H1 (cell line): ENCODE measurements around the gene MED13. TPM values are rescaled to one million over a fixed set of nuclear protein-coding genes. Genes with fewer than 3 reads are reported as not detected.

Source experiments
- CTCF ChIA-PET: fragments of 300-600 bp; sonication (Branson Sonifier 250); formaldehyde crosslinking; loops from one replicate; lab custom pipeline; 2021; ENCODE audit not compliant: partially characterized antibody; lab: Charles Lee
- POLR2A ChIA-PET: fragments of 300-600 bp; sonication (Branson Sonifier 250); formaldehyde crosslinking; loops from one replicate; lab custom pipeline; 2021; ENCODE audit warnings: inconsistent platforms; ENCODE audit not compliant: partially characterized antibody; lab: Charles Lee
- DNase-seq, 2 experiments: peaks; one replicate each; pipeline versions ENCODE4 v3.0.0 to v3.0.0-alpha.2; 2010 to 2022; ENCODE audit warnings: low spot score in 2 of 2, low read depth in 1 of 2, mixed read lengths in 1 of 2
- FAIRE-seq: peaks from 2 replicates; lab custom pipeline; 2011; peaks lifted over from hg19 to GRCh38; lab: Jason Lieb, UNC
- H2AFZ ChIP-seq: 2 replicates; pipeline ENCODE4 v1.8.1; 2012; ENCODE audit warnings: low read length, inconsistent platforms
- H2AK5ac ChIP-seq: 2 replicates; pipeline ENCODE4 v1.6.1; 2013; ENCODE audit warnings: low read depth, low read length
- H2BK120ac ChIP-seq: replicated peaks from 2 replicates; pipeline ENCODE3; 2013; ENCODE audit warnings: low read depth, low read length, inconsistent platforms
- H2BK12ac ChIP-seq: 2 replicates; pipeline ENCODE4 v1.6.1; 2013; ENCODE audit warnings: low read depth, low read length
- H2BK15ac ChIP-seq: 2 replicates; pipeline ENCODE4 v1.6.1; 2013; ENCODE audit warnings: low read length
- H2BK20ac ChIP-seq: 2 replicates; pipeline ENCODE4 v1.6.1; 2013; ENCODE audit warnings: low read length
- H2BK5ac ChIP-seq: 2 replicates; pipeline ENCODE4 v1.6.1; 2013; ENCODE audit warnings: low read depth, low read length
- H3K14ac ChIP-seq: 2 replicates; pipeline ENCODE4 v1.6.1; 2013; ENCODE audit warnings: inconsistent platforms; ENCODE audit not compliant: insufficient read length
- H3K18ac ChIP-seq: 2 replicates; pipeline ENCODE4 v1.6.1; 2013; ENCODE audit warnings: low read length; ENCODE audit errors: extremely low read depth
- H3K23ac ChIP-seq: 2 replicates; pipeline ENCODE4 v1.6.1; 2013; ENCODE audit warnings: inconsistent platforms; ENCODE audit not compliant: insufficient read length
- H3K23me2 ChIP-seq: 2 replicates; pipeline ENCODE4 v1.6.1; 2013; ENCODE audit warnings: low read depth, low read length
- H3K27ac ChIP-seq: 2 replicates; pipeline ENCODE4 v1.6.1; 2011; ENCODE audit warnings: low read depth, low read length, inconsistent platforms
- H3K27me3 ChIP-seq, 4 experiments: replicated peaks in 1 of 4; 1 replicate in 1 of 4; 2 replicates in 3 of 4; pipeline versions ENCODE4 v1.6.1 to v1.8.1; 2011 to 2013; ENCODE audit warnings: low read length in 3 of 4, mild to moderate bottlenecking in 3 of 4, inconsistent platforms in 2 of 4, mixed read lengths in 2 of 4, moderate library complexity in 1 of 4; ENCODE audit not compliant: control insufficient read depth in 3 of 4, insufficient read depth in 3 of 4; ENCODE audit errors: extremely low read depth in 1 of 4
- H3K36me3 ChIP-seq, 4 experiments: 2 replicates each; pipeline versions ENCODE4 v1.6.1 to v1.8.1; 2011 to 2013; ENCODE audit warnings: mild to moderate bottlenecking in 4 of 4, low read length in 3 of 4, moderate library complexity in 2 of 4, control low read depth in 1 of 4, inconsistent platforms in 1 of 4; ENCODE audit not compliant: insufficient read depth in 4 of 4, control insufficient read depth in 2 of 4
- H3K4ac ChIP-seq: replicated peaks from 2 replicates; pipeline ENCODE3; 2013; ENCODE audit warnings: low read length, low read depth, mixed read lengths, inconsistent platforms; ENCODE audit not compliant: insufficient read length
- H3K4me1 ChIP-seq, 4 experiments: replicated peaks in 1 of 4; 1 replicate in 1 of 4; 2 replicates in 3 of 4; pipeline versions ENCODE4 v1.6.1 to v1.8.1; 2011 to 2013; ENCODE audit warnings: low read length in 3 of 4, inconsistent platforms in 2 of 4, mixed read lengths in 1 of 4; ENCODE audit not compliant: insufficient read depth in 4 of 4, control insufficient read depth in 3 of 4
- H3K4me2 ChIP-seq, 2 experiments: 2 replicates each; pipeline versions ENCODE4 v1.6.1 to v1.8.1; 2011 to 2013; ENCODE audit warnings: low read depth in 2 of 2, low read length in 2 of 2, control low read depth in 1 of 2, inconsistent platforms in 1 of 2, mild to moderate bottlenecking in 1 of 2; ENCODE audit not compliant: insufficient read depth in 1 of 2
- H3K4me3 ChIP-seq, 4 experiments: fragments of 200-600, 300-600 bp in 1 of 4; sonication (generic), shearing (Covaris generic), sonication (Bioruptor Twin) in 1 of 4; 2 replicates each; pipeline versions ENCODE4 v1.5.1 to v1.8.1; 2011 to 2016; ENCODE audit warnings: low read length in 4 of 4, low read depth in 3 of 4, control low read depth in 2 of 4, inconsistent platforms in 2 of 4, mild to moderate bottlenecking in 2 of 4, mixed read lengths in 1 of 4, moderate library complexity in 1 of 4; ENCODE audit not compliant: insufficient read depth in 2 of 4; ENCODE audit errors: extremely low read depth in 1 of 4
- H3K56ac ChIP-seq: replicated peaks from 2 replicates; pipeline ENCODE3; 2013; ENCODE audit warnings: low read depth, mild to moderate bottlenecking, mixed read lengths, low read length, inconsistent platforms; ENCODE audit not compliant: insufficient read length
- H3K79me1 ChIP-seq: 2 replicates; pipeline ENCODE4 v1.6.1; 2013; ENCODE audit warnings: low read depth, low read length, control low read depth
- H3K79me2 ChIP-seq, 2 experiments: 2 replicates each; pipeline versions ENCODE4 v1.6.1 to v1.8.1; 2012 to 2013; ENCODE audit warnings: low read length in 2 of 2, mild to moderate bottlenecking in 2 of 2, inconsistent platforms in 1 of 2; ENCODE audit not compliant: insufficient read depth in 2 of 2, control insufficient read depth in 1 of 2
- H3K9ac ChIP-seq, 4 experiments: replicated peaks in 1 of 4; 1 replicate in 1 of 4; 2 replicates in 3 of 4; pipeline versions ENCODE4 v1.6.1 to v1.8.1; 2011 to 2013; ENCODE audit warnings: low read depth in 3 of 4, low read length in 3 of 4, control low read depth in 2 of 4, mild to moderate bottlenecking in 2 of 4, moderate library complexity in 2 of 4, inconsistent platforms in 1 of 4; ENCODE audit errors: extremely low read depth in 1 of 4
- H3K9me3 ChIP-seq, 2 experiments: 2 replicates each; pipeline versions ENCODE4 v1.6.1 to v1.8.1; 2012 to 2013; ENCODE audit warnings: mild to moderate bottlenecking in 2 of 2, moderate library complexity in 2 of 2, control low read depth in 1 of 2, inconsistent platforms in 1 of 2, low read depth in 1 of 2, low read length in 1 of 2, mixed read lengths in 1 of 2; ENCODE audit not compliant: insufficient read depth in 2 of 2
- H4K20me1 ChIP-seq, 2 experiments: replicated peaks in 1 of 2; 2 replicates each; pipeline versions ENCODE3 to v1.8.1; 2011 to 2013; ENCODE audit warnings: inconsistent platforms in 2 of 2, low read length in 2 of 2, mild to moderate bottlenecking in 1 of 2; ENCODE audit not compliant: insufficient read depth in 2 of 2, control insufficient read depth in 1 of 2
- H4K5ac ChIP-seq: 2 replicates; pipeline ENCODE4 v1.6.1; 2013; ENCODE audit warnings: low read length, low read depth, mixed read lengths, inconsistent platforms; ENCODE audit not compliant: insufficient read length
- H4K8ac ChIP-seq: 2 replicates; pipeline ENCODE4 v1.8.0; 2013; ENCODE audit warnings: mild to moderate bottlenecking, moderate library complexity, low read length, inconsistent platforms; ENCODE audit not compliant: insufficient read depth; ENCODE audit errors: extremely low read depth
- H4K91ac ChIP-seq: replicated peaks from 2 replicates; pipeline ENCODE3; 2013; ENCODE audit warnings: low read length, mixed read lengths, inconsistent platforms; ENCODE audit not compliant: insufficient read length
- PHF8 ChIP-seq: fragments of 200-600 bp; sonication (generic); conservative IDR thresholded peaks from 2 replicates; pipeline ENCODE4 v1.7.1; 2012; ENCODE audit warnings: low read depth, mild to moderate bottlenecking, inconsistent platforms, low read length, moderate library complexity
- WGBS, 2 experiments: shearing (Covaris generic) in 1 of 2; methylation state at CpG; one replicate each; pipeline versions ENCODE4 v1.1.6 to v1.1.7; 2013 to 2015; ENCODE audit warnings: low lambda C conversion rate in 2 of 2, mixed read lengths in 2 of 2, inconsistent platforms in 1 of 2, low coverage in 1 of 2, missing lambda C conversion rate in 1 of 2; ENCODE audit not compliant: insufficient replicate concordance in 2 of 2, insufficient coverage in 1 of 2, insufficient read length in 1 of 2; ENCODE audit errors: extremely low coverage in 1 of 2, missing lambda C conversion rate in 1 of 2; 5-methylcytosine and 5-hydroxymethylcytosine counted together
- polyA plus RNA-seq, 7 experiments: library from polyadenylated mRNA; depleted of rRNA in 3 of 7; stranded (reverse) in 5 of 7; unstranded in 2 of 7; fragments of >200 nt in 5 of 7; fragments of 200-250 nt in 2 of 7; gene quantifications; 1 replicate in 5 of 7; 2 replicates in 1 of 7; 4 replicates in 1 of 7; pipeline versions ENCODE4 v1.2.1 to v1.2.3, GENCODE V29; 2011 to 2013; ENCODE audit warnings: missing spikeins in 2 of 7, mixed read lengths in 2 of 7
- total RNA-seq: library from RNA; stranded (reverse); fragmentation: NEBNext Ultra II Directional; extraction: Animal tissue kit (Norgen Biotek cat#: 25700); gene quantifications from 2 replicates; pipeline ENCODE4 v1.2.1, GENCODE V29; 2021

MED13 gene
- total and polyA plus RNA-seq, 2 of the 8 experiments (the other 6 are each of a cell fraction or from before 2014, with no cell fraction given) = 11.3 to 44.8 TPM

DNA sequence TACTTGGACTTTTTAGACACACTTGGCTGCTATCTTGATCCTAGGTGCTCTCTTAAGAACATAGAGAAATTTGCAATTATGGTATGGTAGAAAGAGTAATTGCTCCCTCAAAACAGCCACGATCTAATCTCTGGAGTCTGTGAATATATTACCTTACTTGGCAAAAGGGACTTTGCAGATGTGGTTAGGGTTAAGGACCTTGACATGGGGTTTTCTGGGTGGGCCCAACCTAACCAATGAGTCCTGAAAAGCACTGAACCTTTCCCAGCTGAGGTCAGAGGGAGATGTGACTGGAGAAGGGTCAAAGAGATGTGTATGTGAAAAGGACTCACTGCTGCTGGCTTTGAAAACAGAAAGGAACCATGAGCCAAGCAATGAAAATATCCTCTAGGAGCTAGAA is 26.7 kb upstream of the MED13 start:
- Histone ChIP-seq H2BK15ac (no peak overlapping the region), H3K9ac (no peak overlapping the region), H3K18ac (no peak overlapping the region), H2BK12ac (no peak overlapping the region), H3K79me1 (no peaks in the 10 kb centered on the region), H2AK5ac (no peak overlapping the region), H4K8ac (no peak overlapping the region), H4K91ac (no peak overlapping the region), H3K9me3 (no peaks in the 10 kb centered on the region), H2AFZ (peak overlapping the region; percentile 70; the same call in 1 of the 2 replicates), H2BK120ac (no peak overlapping the region), H3K4me2 (no peak overlapping the region), H3K14ac (no peak overlapping the region), H3K4me1 (no peaks in the 10 kb centered on the region), H4K5ac (no peak overlapping the region), H3K4me3 (no peak overlapping the region), H3K27me3 (no peaks in the 10 kb centered on the region), H3K4ac (no peak overlapping the region), H2BK5ac (no peak overlapping the region), H3K36me3 (no peaks in the 10 kb centered on the region), H3K23me2 (no peaks in the 10 kb centered on the region), H3K56ac (no peak overlapping the region), H3K23ac (no peak overlapping the region), H3K79me2 (no peaks in the 10 kb centered on the region), H4K20me1 (no peaks in the 10 kb centered on the region), H2BK20ac (no peak overlapping the region), H3K27ac (no peak overlapping the region)
- WGBS, 2 experiments = 85% methylated on average over 1 of the region's 1 CpG; no CpG with 5 or more reads in 1 of the 2 experiments
- ChIA-PET POLR2A (interaction anchor here (1.1 kb wide), 1 partner anchor 27 kb away, joined by 3 read pairs; no protein-coding TSS in a partner anchor), CTCF (interaction anchor here (0.8 to 2.2 kb wide), 4 partner anchors 9 to 552 kb away, joined by 3 to 11 read pairs (median 4); no protein-coding TSS in a partner anchor)
- DNase-seq = no peak
- FAIRE-seq = no peak
- no peak for TF ChIP-seq PHF8
